CD14-positive monocyte (primary cell): ENCODE measurements around the gene MFN2. TPM values are rescaled to one million over a fixed set of nuclear protein-coding genes. Genes with fewer than 3 reads are reported as not detected.

Source experiments
- DNase-seq, 3 donors: peaks; one replicate each; pipeline ENCODE4 v3.0.0-alpha.2; 2011 to 2022
- H2AFZ ChIP-seq: 2 replicates; pipeline ENCODE4 v1.6.0; 2012; ENCODE audit warnings: mild to moderate bottlenecking, low read depth, low read length, inconsistent platforms; ENCODE audit not compliant: insufficient read depth, poor library complexity, severe bottlenecking
- H3K27ac ChIP-seq, 2 donors: 1 replicate in 1 of 2; 2 replicates in 1 of 2; pipeline ENCODE4 v1.5.1; 2012 to 2013; ENCODE audit warnings: low read length in 2 of 2, control low read depth in 1 of 2, inconsistent platforms in 1 of 2, low read depth in 1 of 2, mild to moderate bottlenecking in 1 of 2
- H3K27me3 ChIP-seq, 2 donors: one replicate each; pipeline versions ENCODE4 v1.6.0 to v1.6.1; 2011 to 2013; ENCODE audit warnings: low read length in 2 of 2; ENCODE audit not compliant: control insufficient read depth in 2 of 2, insufficient read depth in 2 of 2
- H3K36me3 ChIP-seq, 2 donors: replicated peaks in 1 of 2; 1 replicate in 1 of 2; 2 replicates in 1 of 2; pipeline versions ENCODE4 v1.5.1 to v1.6.1; 2012 to 2013; ENCODE audit warnings: low read length in 2 of 2, control low read depth in 1 of 2, inconsistent platforms in 1 of 2, mild to moderate bottlenecking in 1 of 2; ENCODE audit not compliant: insufficient read depth in 2 of 2, control insufficient read depth in 1 of 2
- H3K4me1 ChIP-seq, 2 donors: 1 replicate in 1 of 2; 2 replicates in 1 of 2; pipeline versions ENCODE4 v1.5.1 to v1.6.1; 2012 to 2013; ENCODE audit warnings: low read length in 2 of 2, control low read depth in 1 of 2, inconsistent platforms in 1 of 2, mild to moderate bottlenecking in 1 of 2, moderate library complexity in 1 of 2; ENCODE audit not compliant: insufficient read depth in 2 of 2, control insufficient read depth in 1 of 2
- H3K4me2 ChIP-seq: replicated peaks from 2 replicates; pipeline ENCODE3; 2012; ENCODE audit warnings: low read length, moderate library complexity, mild to moderate bottlenecking; ENCODE audit not compliant: poor library complexity, severe bottlenecking; ENCODE audit errors: extremely low read depth
- H3K4me3 ChIP-seq, 3 experiments: fragments of 200-600 bp in 1 of 3; sonication (generic) in 1 of 3; replicated peaks in 1 of 3; 1 replicate in 2 of 3; 2 replicates in 1 of 3; pipeline ENCODE4 v1.5.1; 2011 to 2013; ENCODE audit warnings: low read length in 3 of 3, mild to moderate bottlenecking in 3 of 3, control low read depth in 2 of 3, low read depth in 2 of 3, inconsistent platforms in 1 of 3, moderate library complexity in 1 of 3
- H3K79me2 ChIP-seq: 2 replicates; pipeline ENCODE4 v1.6.0; 2012; ENCODE audit warnings: mild to moderate bottlenecking, control low read depth, inconsistent platforms, low read length, moderate library complexity; ENCODE audit not compliant: insufficient read depth
- H3K9ac ChIP-seq: 2 replicates; pipeline ENCODE4 v1.6.0; 2017; ENCODE audit warnings: low read length, mild to moderate bottlenecking; ENCODE audit not compliant: insufficient read depth, poor library complexity, severe bottlenecking
- H3K9me3 ChIP-seq, 2 donors: replicated peaks in 1 of 2; 1 replicate in 1 of 2; 2 replicates in 1 of 2; pipeline versions ENCODE4 v1.5.1 to v1.6.1; 2012 to 2013; ENCODE audit warnings: low read length in 2 of 2, control low read depth in 1 of 2; ENCODE audit not compliant: control insufficient read depth in 1 of 2, insufficient read depth in 1 of 2
- H4K20me1 ChIP-seq: 2 replicates; pipeline ENCODE4 v1.6.0; 2012; ENCODE audit warnings: mild to moderate bottlenecking, low read length, control low read depth, moderate library complexity; ENCODE audit not compliant: insufficient read depth
- H3K27ac Mint-ChIP-seq, 7 donors: one replicate each; pipeline ENCODE4 v1.8.0; 2020; ENCODE audit warnings: mild to moderate bottlenecking in 7 of 7, mixed read lengths in 7 of 7, moderate library complexity in 6 of 7, inconsistent platforms in 2 of 7
- H3K27me3 Mint-ChIP-seq, 3 donors: one replicate each; pipeline ENCODE4 v1.8.0; 2021 to 2022; ENCODE audit warnings: low read depth in 3 of 3, mild to moderate bottlenecking in 3 of 3, mixed read lengths in 3 of 3, moderate library complexity in 3 of 3, inconsistent platforms in 1 of 3
- H3K36me3 Mint-ChIP-seq, 2 donors: one replicate each; pipeline ENCODE4 v1.8.0; 2020; ENCODE audit warnings: mixed read lengths in 2 of 2, inconsistent platforms in 1 of 2, mild to moderate bottlenecking in 1 of 2
- H3K4me1 Mint-ChIP-seq: one replicate; pipeline ENCODE4 v1.8.0; 2020; ENCODE audit warnings: mild to moderate bottlenecking, mixed read lengths
- H3K4me3 Mint-ChIP-seq, 2 donors: one replicate each; pipeline ENCODE4 v1.8.0; 2020; ENCODE audit warnings: mild to moderate bottlenecking in 2 of 2, mixed read lengths in 2 of 2, moderate library complexity in 1 of 2
- H3K9me3 Mint-ChIP-seq, 7 donors: one replicate each; pipeline ENCODE4 v1.8.0; 2020 to 2022; ENCODE audit warnings: mixed read lengths in 7 of 7, mild to moderate bottlenecking in 6 of 7, moderate library complexity in 6 of 7, inconsistent platforms in 2 of 7
- WGBS: methylation state at CpG from one replicate; pipeline ENCODE4 v1.1.5; 2013; ENCODE audit warnings: missing lambda C conversion rate; ENCODE audit not compliant: insufficient coverage; 5-methylcytosine and 5-hydroxymethylcytosine counted together
- intact Hi-C, 2 donors: fragments of 100-400 bp; cut with micrococcal nuclease; formaldehyde crosslinking; loops; one replicate each; pipeline versions ENCODE4 v1.15.0 to v1.15.1; 2023
- polyA plus RNA-seq, 3 donors: library from polyadenylated mRNA; depleted of rRNA in 1 of 3; unstranded in 2 of 3; stranded (reverse) in 1 of 3; fragments of 300-500 nt in 2 of 3; fragments of >200 nt in 1 of 3; fragmentation: Illumina TruSeq in 2 of 3; gene quantifications; 1 replicate in 2 of 3; 2 replicates in 1 of 3; pipeline ENCODE4 v1.2.3, GENCODE V29; 2012 to 2021
- TF ChIP-seq, protein P1 (sequence below): fragments of 200-600 bp; IDR thresholded peaks from one replicate; pipeline ENCODE4 v1.8.0; 2022; ENCODE audit warnings: antibody characterized with exemption, mild to moderate bottlenecking

Gene MFN2
- polyA plus RNA-seq, 3 donors, result 26.3 to 35.8 (median 30.3) TPM

- H3K4me1 Mint-ChIP-seq, result peaks cover 20% of the 10 kb centered on the region
- no peak for DNase-seq
- TF ChIP-seq, protein P1, sequence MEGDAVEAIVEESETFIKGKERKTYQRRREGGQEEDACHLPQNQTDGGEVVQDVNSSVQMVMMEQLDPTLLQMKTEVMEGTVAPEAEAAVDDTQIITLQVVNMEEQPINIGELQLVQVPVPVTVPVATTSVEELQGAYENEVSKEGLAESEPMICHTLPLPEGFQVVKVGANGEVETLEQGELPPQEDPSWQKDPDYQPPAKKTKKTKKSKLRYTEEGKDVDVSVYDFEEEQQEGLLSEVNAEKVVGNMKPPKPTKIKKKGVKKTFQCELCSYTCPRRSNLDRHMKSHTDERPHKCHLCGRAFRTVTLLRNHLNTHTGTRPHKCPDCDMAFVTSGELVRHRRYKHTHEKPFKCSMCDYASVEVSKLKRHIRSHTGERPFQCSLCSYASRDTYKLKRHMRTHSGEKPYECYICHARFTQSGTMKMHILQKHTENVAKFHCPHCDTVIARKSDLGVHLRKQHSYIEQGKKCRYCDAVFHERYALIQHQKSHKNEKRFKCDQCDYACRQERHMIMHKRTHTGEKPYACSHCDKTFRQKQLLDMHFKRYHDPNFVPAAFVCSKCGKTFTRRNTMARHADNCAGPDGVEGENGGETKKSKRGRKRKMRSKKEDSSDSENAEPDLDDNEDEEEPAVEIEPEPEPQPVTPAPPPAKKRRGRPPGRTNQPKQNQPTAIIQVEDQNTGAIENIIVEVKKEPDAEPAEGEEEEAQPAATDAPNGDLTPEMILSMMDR, result no peak
- H3K4me2 ChIP-seq, result no peak overlapping the region
- H3K4me3 Mint-ChIP-seq, result no peak overlapping the region
- no peak overlapping the region for H3K4me3 ChIP-seq
- peak overlapping the region in 2 of 7 donors; percentile 32 to 53 for H3K27ac Mint-ChIP-seq
- no peaks in the 10 kb centered on the region for H3K27me3 ChIP-seq
- intact Hi-C loops, result no loop called here
- peaks cover 0 to 1% (median under 1%) of the 10 kb centered on the region in 3 donors for H3K27me3 Mint-ChIP-seq
- H4K20me1 ChIP-seq, result peaks cover 27% of the 10 kb centered on the region
- no peaks in the 10 kb centered on the region for H3K9me3 ChIP-seq
- H3K9ac ChIP-seq, result no peak overlapping the region
- 91% methylated on average over 9 of the region's 14 CpGs for WGBS
- H3K27ac ChIP-seq, result peak overlapping the region in 1 of 2 donors; percentile 59
- H3K79me2 ChIP-seq, result peaks cover 41% of the 10 kb centered on the region
- H3K36me3 ChIP-seq, result peaks cover 42 to 52% of the 10 kb centered on the region in 2 donors
- peaks cover 42 to 56% of the 10 kb centered on the region in 2 donors for H3K36me3 Mint-ChIP-seq
- no peaks in the 10 kb centered on the region for H3K9me3 Mint-ChIP-seq
- H2AFZ ChIP-seq, result no peak overlapping the region
- peaks cover 11 to 19% of the 10 kb centered on the region in 2 donors for H3K4me1 ChIP-seq
These were observed 41.8 kb downstream of the MFN2 start for GRCh38 chr1:12022036-12022435.

DNA sequence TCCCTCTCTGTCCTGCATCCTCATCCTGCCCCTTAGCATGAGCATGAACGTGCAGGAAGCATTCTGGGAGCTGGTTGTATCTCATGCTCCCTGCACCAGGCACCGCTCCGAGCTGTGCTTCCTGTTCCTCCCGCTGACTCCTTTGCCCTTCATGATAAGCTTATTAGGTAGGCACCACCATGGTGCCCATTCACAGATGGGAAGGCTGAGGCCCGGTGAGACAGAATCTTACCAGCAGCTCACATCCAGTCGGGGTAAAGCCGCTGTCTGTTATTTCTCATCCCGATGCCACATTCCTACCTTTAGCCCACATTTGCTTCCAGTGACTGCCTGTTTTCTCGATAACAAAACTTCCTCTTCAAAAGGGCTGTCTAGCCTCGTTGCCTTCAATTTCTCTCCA lies 46.3 kb downstream of the MFN2 start:
- Histone ChIP-seq H3K9me3 (no peaks in the 10 kb centered on the region), H2AFZ (no peak overlapping the region), H3K36me3 (peaks cover 84 to 95% of the 10 kb centered on the region in 2 donors), H3K4me3 (no peak overlapping the region), H3K79me2 (peaks cover 21% of the 10 kb centered on the region), H4K20me1 (peaks cover 56% of the 10 kb centered on the region), H3K27ac (peak overlapping the region in 1 of 2 donors; percentile 20), H3K9ac (no peak overlapping the region), H3K27me3 (no peaks in the 10 kb centered on the region), H3K4me1 (peaks cover 0 to under 1% of the 10 kb centered on the region in 2 donors), H3K4me2 (no peak overlapping the region)
- Mint-ChIP-seq H3K4me1 (peaks cover 6% of the 10 kb centered on the region), H3K27ac (peak overlapping the region in 3 of 7 donors; percentile 17 to 77 (median 67)), H3K9me3 (no peaks in the 10 kb centered on the region), H3K4me3 (no peak overlapping the region), H3K36me3 (peaks cover 75 to 99% of the 10 kb centered on the region in 2 donors), H3K27me3 (peaks cover 0 to 1% (median 0%) of the 10 kb centered on the region in 3 donors)
- intact Hi-C loops, result no loop called here
- TF ChIP-seq, protein P1, result no peak
- WGBS, result 88% methylated on average over 10 of the region's 10 CpGs
- DNase-seq, result no peak
